Epithelial cell of prostate (primary cell): ENCODE data around the gene ADGRD1.

ENCODE experiments used
- DNase-seq: peaks from one replicate; pipeline ENCODE4 v3.0.0-alpha.2; 2011; ENCODE audit warnings: low read depth, low spot score
- H3K27ac ChIP-seq: fragments of 450-650 bp; 2 replicates; pipeline ENCODE4 v1.5.1; 2017; ENCODE audit warnings: mild to moderate bottlenecking

The ADGRD1 gene

DNA sequence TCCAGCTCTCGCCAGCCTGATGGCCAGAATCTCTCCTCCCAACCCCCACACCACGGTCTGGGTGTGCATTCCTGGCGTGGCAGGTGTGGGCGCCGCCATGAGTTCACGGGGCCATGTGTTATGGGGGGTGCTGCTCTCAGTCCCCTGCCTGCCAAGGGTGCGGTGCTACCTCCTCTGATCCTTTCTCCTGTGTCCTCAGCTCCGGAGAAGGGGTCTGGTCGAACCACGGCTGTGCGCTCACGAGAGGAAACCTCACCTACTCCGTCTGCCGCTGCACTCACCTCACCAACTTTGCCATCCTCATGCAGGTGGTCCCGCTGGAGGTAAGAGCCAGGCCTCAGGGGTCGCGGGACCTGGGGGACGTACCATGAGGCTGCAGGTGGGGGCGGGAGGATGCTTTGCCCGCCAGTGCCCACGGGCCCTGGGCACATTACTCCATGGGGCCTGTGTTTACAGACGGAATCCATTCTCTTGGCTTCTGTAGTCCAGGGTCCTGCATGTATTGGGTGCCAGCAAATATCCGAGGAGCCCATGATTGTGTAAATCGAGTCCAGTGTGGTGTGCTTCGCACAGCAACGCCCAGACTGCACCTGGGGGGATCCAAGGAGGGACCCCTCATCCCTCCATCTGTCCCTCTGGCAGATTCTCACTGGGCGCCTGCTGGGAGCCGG is 130.8 kb downstream of the ADGRD1 start:
- DNase-seq = no peak
- no peak overlapping the region for H3K27ac ChIP-seq

GRCh38 chr12:131085125-131085815 is 131.6 kb downstream of the ADGRD1 start:
- H3K27ac ChIP-seq = no peak overlapping the region
- DNase-seq = no peak

- DNase-seq = no peak
- no peak overlapping the region for H3K27ac ChIP-seq
Observed at GRCh38 chr12:131085816-131086591, 132.3 kb downstream of the ADGRD1 start.

- DNase-seq = no peak
Observed at GRCh38 chr12:131087302-131087818, 133.7 kb downstream of the ADGRD1 start.

DNA sequence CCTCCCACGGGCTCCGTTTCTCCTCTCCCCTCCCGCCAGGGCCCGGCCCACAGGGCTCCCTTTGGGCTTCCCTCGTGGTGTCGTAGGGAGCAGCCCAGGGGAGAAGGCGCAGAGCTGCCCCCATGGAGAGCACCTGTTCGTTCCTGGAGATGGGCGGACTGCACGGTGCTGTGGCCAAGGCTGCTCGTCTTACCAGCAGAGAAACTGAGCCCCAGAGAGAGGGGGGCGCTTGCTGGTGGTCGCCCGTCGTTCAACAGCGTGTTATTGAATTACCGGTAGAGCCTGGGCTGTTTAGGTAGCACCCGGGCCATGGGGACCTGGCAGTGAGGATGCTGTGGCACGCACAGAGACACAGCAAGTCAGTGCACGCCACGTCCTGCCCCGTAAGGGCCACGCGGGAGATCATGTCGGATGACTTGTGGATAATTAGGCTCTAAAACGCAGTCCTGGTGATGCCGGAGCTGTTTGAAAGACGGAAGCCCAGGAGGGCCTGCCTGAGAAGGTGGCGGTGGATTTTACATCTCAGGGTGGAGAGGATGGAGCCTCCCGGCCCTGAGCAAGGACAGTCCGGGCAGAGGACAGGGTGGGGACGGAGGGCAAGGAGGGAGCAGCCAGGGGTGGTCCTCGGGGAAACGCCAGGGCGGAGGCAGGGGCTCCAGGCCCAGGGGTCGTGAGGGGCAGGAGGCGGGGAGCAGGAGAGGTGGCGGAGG is 134.4 kb downstream of the ADGRD1 start:
- DNase-seq = no peak
- H3K27ac ChIP-seq = no peak overlapping the region

More at GRCh38 chr12:131087302-131087818, 133.7 kb downstream of the ADGRD1 start:
- H3K27ac ChIP-seq = no peak overlapping the region

GRCh38 chr12:131088701-131089530 is 135.2 kb downstream of the ADGRD1 start:
- H3K27ac ChIP-seq = no peak overlapping the region
- no peak for DNase-seq

DNA sequence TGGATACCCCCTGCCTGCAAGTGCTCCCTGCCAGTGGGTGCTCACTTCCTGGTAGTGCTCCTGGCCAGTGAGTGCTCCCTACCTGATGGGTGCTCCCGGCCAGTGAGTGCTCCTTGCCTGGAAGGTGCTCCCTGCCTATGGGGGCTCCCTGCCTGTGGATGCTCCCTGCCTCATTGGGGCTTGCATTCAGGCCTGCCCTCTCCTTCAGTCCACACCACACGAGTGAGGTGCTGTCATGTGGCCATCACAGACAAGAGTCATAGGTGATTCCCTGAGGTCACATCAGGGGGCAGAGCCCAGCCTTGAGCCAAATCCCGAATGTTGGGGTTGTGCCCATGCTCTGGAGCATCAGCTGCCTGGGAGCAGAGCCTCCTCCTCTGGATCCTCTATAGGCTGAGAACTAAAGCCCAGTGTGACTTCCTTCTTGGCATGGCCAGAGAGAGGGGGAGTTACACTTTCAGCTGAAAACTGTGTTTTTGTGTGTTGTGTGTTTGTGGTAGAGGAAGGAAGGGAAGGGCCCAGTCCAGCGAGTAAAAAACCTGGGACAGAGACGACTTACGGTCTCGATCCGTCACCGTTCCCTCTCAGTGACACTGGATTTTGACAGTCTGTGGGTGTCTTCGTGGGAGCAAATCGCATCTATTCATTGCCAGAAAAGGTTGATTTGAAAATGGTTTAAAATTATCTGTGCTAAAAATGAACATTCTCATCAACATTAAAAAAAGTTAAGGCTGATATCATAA is 136.0 kb downstream of the ADGRD1 start:
- DNase-seq = no peak

GRCh38 chr12:131090274-131091210 is 136.8 kb downstream of the ADGRD1 start:
- H3K27ac ChIP-seq = no peak overlapping the region
- DNase-seq = no peak

More for the DNA sequence above, 136.0 kb downstream of the ADGRD1 start:
- H3K27ac ChIP-seq = no peak overlapping the region

DNA sequence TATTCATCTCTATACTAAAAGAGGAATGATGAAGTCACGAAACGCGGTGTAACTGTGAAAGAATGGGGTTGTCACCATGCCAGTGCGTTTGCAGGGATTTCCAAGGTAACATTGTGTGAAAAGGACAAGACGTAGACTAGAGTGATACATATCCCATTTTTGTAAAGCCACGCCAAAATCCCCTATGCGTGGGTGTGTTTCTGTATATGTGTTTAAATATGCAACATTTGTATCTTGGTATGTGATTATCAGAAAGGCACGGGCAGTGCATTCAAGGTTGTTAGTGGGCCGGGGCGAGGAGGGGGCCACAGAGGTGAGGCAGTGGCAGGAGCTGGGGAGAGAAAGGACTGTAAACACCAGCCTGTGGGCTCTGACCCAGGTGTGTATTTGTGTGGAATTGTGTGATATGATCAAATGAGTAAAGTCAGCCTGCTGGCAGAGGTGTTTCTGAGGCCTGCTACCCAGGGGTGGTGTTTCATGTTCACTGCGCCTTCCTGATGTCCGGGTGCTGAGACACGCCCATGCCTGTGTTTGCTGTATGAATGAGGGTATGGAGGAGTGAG is 137.8 kb downstream of the ADGRD1 start:
- no peak overlapping the region for H3K27ac ChIP-seq
- no peak for DNase-seq

- H3K27ac ChIP-seq = no peak overlapping the region
- DNase-seq = no peak
Observed at GRCh38 chr12:131091976-131092691, 138.4 kb downstream of the ADGRD1 start.

DNA sequence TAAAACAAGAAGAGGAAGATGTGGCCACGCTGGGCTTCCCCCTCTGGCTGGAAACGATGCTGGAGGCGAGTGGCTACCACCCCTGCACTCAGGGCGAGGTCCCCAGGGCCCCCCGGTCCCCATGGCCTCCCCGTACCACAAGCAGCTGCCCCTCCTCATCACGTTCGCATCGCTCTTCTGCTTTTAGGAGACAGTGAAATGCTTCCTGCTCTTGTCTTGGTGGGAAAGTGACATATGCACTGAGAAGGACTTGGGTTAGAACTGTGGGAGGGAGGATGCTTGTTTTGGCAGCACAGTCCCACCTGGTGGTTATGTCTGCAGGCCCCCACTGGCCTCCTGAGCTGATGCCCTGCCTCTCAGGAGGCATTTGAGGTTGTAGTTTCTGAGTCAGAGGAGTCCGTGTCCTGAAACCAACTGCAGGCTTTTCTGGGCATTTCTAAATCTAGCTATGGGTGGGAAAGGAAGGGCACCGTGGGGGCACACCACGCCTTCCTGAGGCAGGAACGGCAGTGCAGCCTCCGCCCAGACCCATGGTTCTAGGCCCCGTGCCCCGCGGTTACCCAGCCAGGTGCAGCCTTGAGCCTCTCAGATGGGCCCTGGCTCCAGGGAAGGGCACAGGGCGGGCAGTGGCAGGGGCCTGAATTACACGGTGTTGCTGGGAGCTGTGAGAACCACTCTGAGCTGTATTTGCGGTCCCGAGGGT is 139.3 kb downstream of the ADGRD1 start:
- no peak for DNase-seq
- H3K27ac ChIP-seq = no peak overlapping the region

GRCh38 chr12:131093604-131093955 is 139.9 kb downstream of the ADGRD1 start:
- DNase-seq = no peak
- no peak overlapping the region for H3K27ac ChIP-seq

GRCh38 chr12:131093971-131094830 is 140.5 kb downstream of the ADGRD1 start:
- H3K27ac ChIP-seq = no peak overlapping the region
- no peak for DNase-seq

DNA sequence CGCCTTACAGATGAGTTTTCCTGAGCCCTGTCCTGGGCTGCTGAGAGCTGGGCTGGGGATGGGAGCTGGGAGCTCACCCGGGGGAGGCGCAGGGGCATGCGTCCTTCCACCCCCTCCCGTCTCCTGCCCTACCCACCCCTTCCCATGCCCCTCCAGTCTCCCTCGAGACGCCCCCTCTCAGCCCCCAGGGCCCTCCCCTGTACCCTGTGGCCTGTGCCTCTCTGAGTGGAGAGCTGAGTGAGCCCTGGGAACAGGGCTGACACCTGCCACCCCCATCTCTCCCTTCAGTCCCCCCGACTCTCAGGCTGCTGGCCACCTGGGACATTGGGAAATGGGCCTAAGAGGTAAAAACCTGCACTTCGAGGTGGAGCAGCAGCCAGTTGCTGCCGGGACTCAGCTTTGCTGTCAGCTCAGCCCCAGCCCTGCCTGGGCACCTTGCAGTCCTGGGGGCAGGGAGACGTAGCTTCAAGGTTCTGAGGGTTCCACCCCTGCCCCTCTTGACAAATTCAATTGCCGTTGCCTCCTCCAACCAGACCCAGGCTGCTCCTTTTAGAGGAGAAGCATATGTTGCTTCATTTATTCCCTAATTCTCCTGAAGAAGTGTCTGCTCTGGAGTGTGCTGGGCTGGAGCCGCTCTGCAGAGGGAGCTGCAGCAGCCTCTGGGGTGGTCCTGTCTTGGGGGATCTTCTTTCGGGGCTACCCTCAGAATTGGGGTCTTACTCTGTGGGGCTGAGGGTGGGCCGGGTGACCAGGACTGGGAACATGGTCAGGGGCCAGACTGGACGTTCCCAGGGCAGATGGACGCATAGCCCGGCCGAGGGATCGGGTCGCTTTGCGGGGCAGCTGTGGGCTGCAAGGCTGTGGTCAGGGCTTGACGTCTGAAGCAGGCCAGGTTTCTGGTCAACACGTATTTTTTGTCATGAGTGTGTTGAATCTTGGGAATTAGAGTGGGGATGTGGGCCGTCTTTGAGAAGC is 141.4 kb downstream of the ADGRD1 start:
- H3K27ac ChIP-seq = no peak overlapping the region
- no peak for DNase-seq
